Effector memory CD8-positive, alpha-beta T cell (primary cell): ENCODE data around the gene PKLR.
"Not testable (repeated sequence)": the region's sequence is repeated elsewhere in the genome, so short reads cannot be mapped to it uniquely, and the experiment has no call there.

Experiments
- ATAC-seq: fragments of 150-1000 bp; cut with Tn5 transposase; replicated peaks from 2 replicates; pipeline ENCODE4 v1.10.0; 2021; ENCODE audit warnings: mild to moderate bottlenecking, moderate library complexity
- DNase-seq, 3 experiments: peaks; one replicate each; pipeline ENCODE4 v3.0.0; 2021
- H3K27ac Mint-ChIP-seq, 2 donors: one replicate each; pipeline ENCODE4 v1.8.0; 2022; ENCODE audit warnings: mild to moderate bottlenecking in 2 of 2, mixed read lengths in 2 of 2, moderate library complexity in 2 of 2
- H3K27me3 Mint-ChIP-seq, 2 donors: one replicate each; pipeline ENCODE4 v1.8.0; 2022; ENCODE audit warnings: mixed read lengths in 2 of 2
- H3K36me3 Mint-ChIP-seq: one replicate; pipeline ENCODE4 v1.8.0; 2022; ENCODE audit warnings: mild to moderate bottlenecking, moderate library complexity, mixed read lengths; ENCODE audit not compliant: insufficient read depth
- H3K4me1 Mint-ChIP-seq, 2 donors: one replicate each; pipeline ENCODE4 v1.8.0; 2022; ENCODE audit warnings: low read depth in 2 of 2, mixed read lengths in 2 of 2
- H3K4me3 Mint-ChIP-seq, 2 donors: one replicate each; pipeline ENCODE4 v1.8.0; 2022; ENCODE audit warnings: mild to moderate bottlenecking in 2 of 2, mixed read lengths in 2 of 2, moderate library complexity in 2 of 2
- H3K9me3 Mint-ChIP-seq, 2 donors: one replicate each; pipeline ENCODE4 v1.8.0; 2022; ENCODE audit warnings: mixed read lengths in 2 of 2

The PKLR gene

DNA sequence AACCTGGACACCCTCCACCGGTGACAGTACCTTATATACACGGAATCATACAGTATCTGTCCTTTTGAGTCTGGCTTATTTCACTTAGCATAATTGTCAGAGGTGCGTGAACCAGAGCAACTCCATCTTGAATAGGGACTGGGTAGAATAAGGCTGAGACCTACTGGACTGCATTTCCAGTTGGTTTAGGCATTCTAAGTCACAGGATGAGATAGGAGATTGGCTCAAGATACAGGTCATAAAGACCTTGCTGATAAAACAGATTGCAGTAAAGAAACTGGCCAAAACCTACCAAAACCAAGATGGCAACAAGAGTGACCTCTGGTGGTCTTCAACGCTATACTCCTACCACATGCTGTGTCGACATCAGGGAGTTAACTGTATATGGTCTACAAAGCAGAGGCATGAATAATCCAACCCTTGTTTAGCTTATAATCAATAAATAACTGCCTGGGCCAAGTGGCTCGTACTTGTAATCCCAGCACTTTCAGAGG, 6.1 kb upstream of the PKLR start:
- ATAC-seq = no peak
- H3K4me1 Mint-ChIP-seq = peaks cover 23 to 28% of the 10 kb centered on the region in 2 donors
- no peak for DNase-seq
- peaks cover 17% of the 10 kb centered on the region for H3K36me3 Mint-ChIP-seq
- peak overlapping the region; percentile 97 for H3K27ac Mint-ChIP-seq
- H3K27me3 Mint-ChIP-seq = no peaks in the 10 kb centered on the region
- no peaks in the 10 kb centered on the region for H3K9me3 Mint-ChIP-seq
- peak overlapping the region in 1 of 2 donors; percentile 95 for H3K4me3 Mint-ChIP-seq

- Mint-ChIP-seq H3K4me3 (no peak overlapping the region), H3K27me3 (no peaks in the 10 kb centered on the region), H3K27ac (no peak overlapping the region), H3K9me3 (no peaks in the 10 kb centered on the region), H3K36me3 (peaks cover 13% of the 10 kb centered on the region), H3K4me1 (peaks cover 17% of the 10 kb centered on the region in 2 donors)
- ATAC-seq (no peak), DNase-seq (no peak)
Measured at GRCh38 chr1:155305881-155306391, 4.7 kb upstream of the PKLR start.

GRCh38 chr1:155304558-155305063, 3.4 kb upstream of the PKLR start:
- Mint-ChIP-seq H3K4me3 (no peak overlapping the region), H3K27me3 (no peaks in the 10 kb centered on the region), H3K9me3 (no peaks in the 10 kb centered on the region), H3K4me1 (peaks cover 10 to 13% of the 10 kb centered on the region in 2 donors), H3K36me3 (peaks cover 13% of the 10 kb centered on the region), H3K27ac (no peak overlapping the region)
- DNase-seq (no peak), ATAC-seq (no peak)

GRCh38 chr1:155300553-155301329, 497 bp downstream of the PKLR start:
- ATAC-seq = no peak
- no peak for DNase-seq
- Mint-ChIP-seq H3K27ac (no peak overlapping the region), H3K36me3 (no peaks in the 10 kb centered on the region), H3K9me3 (no peaks in the 10 kb centered on the region), H3K4me3 (no peak overlapping the region), H3K4me1 (no peaks in the 10 kb centered on the region), H3K27me3 (peaks cover 24 to 28% of the 10 kb centered on the region in 2 donors)

GRCh38 chr1:155300024-155300423, 1.2 kb downstream of the PKLR start:
- no peak overlapping the region for H3K4me3 Mint-ChIP-seq
- no peak for DNase-seq
- no peak overlapping the region for H3K27ac Mint-ChIP-seq
- no peak for ATAC-seq
- H3K4me1 Mint-ChIP-seq = no peaks in the 10 kb centered on the region
- peaks cover 31 to 32% of the 10 kb centered on the region in 2 donors for H3K27me3 Mint-ChIP-seq
- H3K36me3 Mint-ChIP-seq = no peaks in the 10 kb centered on the region
- no peaks in the 10 kb centered on the region for H3K9me3 Mint-ChIP-seq

GRCh38 chr1:155297384-155297783, 3.9 kb downstream of the PKLR start:
- ATAC-seq (no peak), DNase-seq (no peak)
- Mint-ChIP-seq H3K4me1 (peaks cover 0 to 5% of the 10 kb centered on the region in 2 donors), H3K36me3 (no peaks in the 10 kb centered on the region), H3K9me3 (no peaks in the 10 kb centered on the region), H3K4me3 (no peak overlapping the region), H3K27ac (peak overlapping the region in 1 of 2 donors; percentile 9), H3K27me3 (peaks cover 40 to 46% of the 10 kb centered on the region in 2 donors)

DNA sequence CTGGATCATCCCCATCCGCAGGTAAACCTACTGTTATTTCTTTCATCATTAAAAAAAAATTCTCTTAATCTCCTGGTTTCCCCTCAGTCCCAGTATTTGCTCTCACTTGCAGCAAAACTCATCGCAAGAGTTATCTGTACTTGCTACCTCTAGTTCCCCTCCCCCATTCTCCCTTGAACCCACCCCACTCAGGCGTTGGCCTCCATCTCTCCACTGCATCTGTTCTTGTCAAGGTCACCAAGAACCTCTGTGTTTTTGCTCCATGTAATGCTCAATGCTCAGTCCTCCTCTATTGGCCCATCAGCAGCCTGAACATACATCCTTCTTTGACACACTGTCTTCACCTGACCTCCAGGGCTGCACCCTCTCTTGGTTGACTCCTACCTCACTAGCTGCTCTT, 4.6 kb downstream of the PKLR start:
- H3K27ac Mint-ChIP-seq = no peak overlapping the region
- no peak for DNase-seq
- ATAC-seq = no peak
- H3K27me3 Mint-ChIP-seq = peaks cover 40 to 49% of the 10 kb centered on the region in 2 donors
- H3K4me3 Mint-ChIP-seq = no peak overlapping the region
- no peaks in the 10 kb centered on the region for H3K9me3 Mint-ChIP-seq
- no peaks in the 10 kb centered on the region for H3K36me3 Mint-ChIP-seq
- peaks cover 0 to 5% of the 10 kb centered on the region in 2 donors for H3K4me1 Mint-ChIP-seq

- peak overlapping the region in 1 of 2 donors; percentile 34 for H3K4me3 Mint-ChIP-seq
- peaks cover 0 to 5% of the 10 kb centered on the region in 2 donors for H3K4me1 Mint-ChIP-seq
- no peaks in the 10 kb centered on the region for H3K9me3 Mint-ChIP-seq
- no peak for ATAC-seq
- H3K36me3 Mint-ChIP-seq = no peaks in the 10 kb centered on the region
- H3K27ac Mint-ChIP-seq = no peak overlapping the region
- H3K27me3 Mint-ChIP-seq = peaks cover 40 to 54% of the 10 kb centered on the region in 2 donors
- DNase-seq = no peak
Measured at GRCh38 chr1:155295942-155296267, 5.3 kb downstream of the PKLR start.

GRCh38 chr1:155295183-155295941, 5.9 kb downstream of the PKLR start:
- Mint-ChIP-seq H3K36me3 (peaks cover 2% of the 10 kb centered on the region), H3K4me1 (peaks cover 0 to 5% of the 10 kb centered on the region in 2 donors), H3K27ac (no peak overlapping the region), H3K4me3 (no peak overlapping the region), H3K9me3 (no peaks in the 10 kb centered on the region), H3K27me3 (peaks cover 40 to 57% of the 10 kb centered on the region in 2 donors)
- no peak for ATAC-seq
- DNase-seq = no peak

GRCh38 chr1:155294520-155295182, 6.6 kb downstream of the PKLR start:
- peaks cover 40 to 64% of the 10 kb centered on the region in 2 donors for H3K27me3 Mint-ChIP-seq
- H3K4me1 Mint-ChIP-seq = peaks cover 0 to 5% of the 10 kb centered on the region in 2 donors
- ATAC-seq (no peak), DNase-seq (no peak)
- H3K27ac Mint-ChIP-seq = no peak overlapping the region
- peaks cover 2% of the 10 kb centered on the region for H3K36me3 Mint-ChIP-seq
- H3K9me3 Mint-ChIP-seq = no peaks in the 10 kb centered on the region
- peak overlapping the region in 1 of 2 donors; percentile 12 for H3K4me3 Mint-ChIP-seq

- H3K27me3 Mint-ChIP-seq = peaks cover 35 to 64% of the 10 kb centered on the region in 2 donors
- H3K4me1 Mint-ChIP-seq = peaks cover 0 to 5% of the 10 kb centered on the region in 2 donors
- H3K36me3 Mint-ChIP-seq = peaks cover 2% of the 10 kb centered on the region
- DNase-seq (no peak), ATAC-seq (no peak)
- no peak overlapping the region for H3K27ac Mint-ChIP-seq
- H3K9me3 Mint-ChIP-seq = no peaks in the 10 kb centered on the region
- no peak overlapping the region for H3K4me3 Mint-ChIP-seq
Measured at GRCh38 chr1:155293086-155293749, 8.0 kb downstream of the PKLR start.

DNA sequence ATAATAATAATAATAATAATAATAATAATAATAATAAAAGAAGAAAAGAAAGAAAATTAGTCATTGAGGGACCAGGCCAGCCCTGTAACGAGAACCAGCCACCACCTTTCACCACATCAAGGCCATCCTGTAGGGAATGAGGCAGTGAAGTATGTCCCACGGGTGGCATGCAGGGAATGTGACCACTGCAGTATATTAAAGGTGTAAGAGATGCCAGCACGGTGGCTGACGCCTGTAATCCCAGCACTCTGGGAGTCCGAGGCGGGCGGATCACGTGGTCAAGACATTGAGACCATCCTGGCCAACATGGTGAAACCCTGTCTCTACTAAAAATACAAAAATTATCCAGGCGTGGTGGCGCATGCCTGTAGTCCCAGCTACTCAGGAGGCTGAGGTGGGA, 10.2 kb downstream of the PKLR start:
- H3K36me3 Mint-ChIP-seq, H3K9me3 Mint-ChIP-seq, ATAC-seq, H3K4me1 Mint-ChIP-seq, H3K4me3 Mint-ChIP-seq, DNase-seq: not testable (repeated sequence)
- H3K27me3 Mint-ChIP-seq = peaks cover 15 to 42% of the 10 kb centered on the region in 2 donors
- H3K27ac Mint-ChIP-seq = peak overlapping the region in 1 of 2 donors; percentile 39
